H1 (cell line): ENCODE data around the gene TUBB1. TPM values are rescaled to one million over a fixed set of nuclear protein-coding genes. Genes with fewer than 3 reads are reported as not detected.

Experiments used
- ASH2L ChIP-seq: fragments of 200-600, 300-600 bp; sonication (generic); IDR thresholded peaks from one replicate; pipeline ENCODE4 v1.7.1; 2017; ENCODE audit warnings: low read length
- HDAC2 ChIP-seq, 2 experiments: fragments of 300-600 bp in 1 of 2; sonication (generic) in 1 of 2; IDR thresholded peaks; 2 replicates each; pipeline ENCODE4 v1.6.1; 2011 to 2012; ENCODE audit warnings: low read depth in 2 of 2, low read length in 2 of 2, mild to moderate bottlenecking in 2 of 2, moderate library complexity in 2 of 2, borderline replicate concordance in 1 of 2, inconsistent platforms in 1 of 2
- POLR2AphosphoS5 ChIP-seq: IDR thresholded peaks from 2 replicates; pipeline ENCODE4 v1.6.1; 2011; ENCODE audit warnings: low read depth, low read length
- SIRT6 ChIP-seq: IDR thresholded peaks from one replicate; pipeline ENCODE4 v1.7.1; 2012; ENCODE audit warnings: low read length, inconsistent platforms
- polyA plus RNA-seq, 7 experiments: library from polyadenylated mRNA; depleted of rRNA in 3 of 7; stranded (reverse) in 5 of 7; unstranded in 2 of 7; fragments of >200 nt in 5 of 7; fragments of 200-250 nt in 2 of 7; gene quantifications; 1 replicate in 5 of 7; 2 replicates in 1 of 7; 4 replicates in 1 of 7; pipeline versions ENCODE4 v1.2.1 to v1.2.3, GENCODE V29; 2011 to 2013; ENCODE audit warnings: missing spikeins in 2 of 7, mixed read lengths in 2 of 7
- total RNA-seq: library from RNA; stranded (reverse); fragmentation: NEBNext Ultra II Directional; extraction: Animal tissue kit (Norgen Biotek cat#: 25700); gene quantifications from 2 replicates; pipeline ENCODE4 v1.2.1, GENCODE V29; 2021
- TF ChIP-seq, protein P1 (sequence below): fragments of 300-600 bp; sonication (generic); IDR thresholded peaks from 2 replicates; pipeline ENCODE4 v1.7.1; 2012; ENCODE audit warnings: low read length, moderate library complexity, mild to moderate bottlenecking, inconsistent platforms; ENCODE audit not compliant: insufficient replicate concordance

TUBB1 gene
- total and polyA plus RNA-seq, 2 of the 8 experiments (the other 6 are each of a cell fraction or from before 2014, with no cell fraction given), result not detected

DNA sequence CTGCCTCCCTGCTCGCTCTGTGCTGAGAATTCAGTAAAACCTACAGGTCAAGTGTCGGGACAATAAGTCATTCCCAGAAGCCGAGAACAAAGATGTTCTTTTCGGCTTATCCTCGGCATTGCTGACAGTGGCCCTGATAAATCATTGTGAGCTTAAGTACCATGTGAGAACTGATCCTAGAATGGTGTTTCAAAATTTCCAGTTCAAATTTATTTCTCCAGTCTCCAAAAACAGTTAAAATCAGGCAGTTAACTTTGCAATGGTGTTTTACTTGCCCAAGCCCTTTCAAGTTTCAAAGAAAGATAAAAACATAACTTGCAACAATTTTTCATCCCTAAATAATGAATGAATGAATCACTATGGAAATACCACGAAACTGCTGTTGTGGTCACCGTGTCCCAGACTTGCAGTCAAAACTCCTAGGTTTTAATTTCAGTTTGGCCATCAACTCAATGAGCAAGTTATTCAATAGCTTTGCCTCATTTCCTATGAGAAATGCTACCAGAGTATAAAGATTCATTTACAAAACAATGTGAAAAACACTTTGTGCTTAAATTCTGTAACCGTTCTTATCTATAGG, 8.6 kb downstream of the TUBB1 start (continued):
- TF ChIP-seq HDAC2 (IDR thresholded peaks at IDR 0.05; ENCODE audit: borderline replicate concordance in 1 of 2, low read depth in 2 of 2, low read length in 2 of 2), result no peak
- TF ChIP-seq POLR2AphosphoS5, result no peak
- no peak for TF ChIP-seq ASH2L
- TF ChIP-seq SIRT6, result no peak
- TF ChIP-seq, protein P1, sequence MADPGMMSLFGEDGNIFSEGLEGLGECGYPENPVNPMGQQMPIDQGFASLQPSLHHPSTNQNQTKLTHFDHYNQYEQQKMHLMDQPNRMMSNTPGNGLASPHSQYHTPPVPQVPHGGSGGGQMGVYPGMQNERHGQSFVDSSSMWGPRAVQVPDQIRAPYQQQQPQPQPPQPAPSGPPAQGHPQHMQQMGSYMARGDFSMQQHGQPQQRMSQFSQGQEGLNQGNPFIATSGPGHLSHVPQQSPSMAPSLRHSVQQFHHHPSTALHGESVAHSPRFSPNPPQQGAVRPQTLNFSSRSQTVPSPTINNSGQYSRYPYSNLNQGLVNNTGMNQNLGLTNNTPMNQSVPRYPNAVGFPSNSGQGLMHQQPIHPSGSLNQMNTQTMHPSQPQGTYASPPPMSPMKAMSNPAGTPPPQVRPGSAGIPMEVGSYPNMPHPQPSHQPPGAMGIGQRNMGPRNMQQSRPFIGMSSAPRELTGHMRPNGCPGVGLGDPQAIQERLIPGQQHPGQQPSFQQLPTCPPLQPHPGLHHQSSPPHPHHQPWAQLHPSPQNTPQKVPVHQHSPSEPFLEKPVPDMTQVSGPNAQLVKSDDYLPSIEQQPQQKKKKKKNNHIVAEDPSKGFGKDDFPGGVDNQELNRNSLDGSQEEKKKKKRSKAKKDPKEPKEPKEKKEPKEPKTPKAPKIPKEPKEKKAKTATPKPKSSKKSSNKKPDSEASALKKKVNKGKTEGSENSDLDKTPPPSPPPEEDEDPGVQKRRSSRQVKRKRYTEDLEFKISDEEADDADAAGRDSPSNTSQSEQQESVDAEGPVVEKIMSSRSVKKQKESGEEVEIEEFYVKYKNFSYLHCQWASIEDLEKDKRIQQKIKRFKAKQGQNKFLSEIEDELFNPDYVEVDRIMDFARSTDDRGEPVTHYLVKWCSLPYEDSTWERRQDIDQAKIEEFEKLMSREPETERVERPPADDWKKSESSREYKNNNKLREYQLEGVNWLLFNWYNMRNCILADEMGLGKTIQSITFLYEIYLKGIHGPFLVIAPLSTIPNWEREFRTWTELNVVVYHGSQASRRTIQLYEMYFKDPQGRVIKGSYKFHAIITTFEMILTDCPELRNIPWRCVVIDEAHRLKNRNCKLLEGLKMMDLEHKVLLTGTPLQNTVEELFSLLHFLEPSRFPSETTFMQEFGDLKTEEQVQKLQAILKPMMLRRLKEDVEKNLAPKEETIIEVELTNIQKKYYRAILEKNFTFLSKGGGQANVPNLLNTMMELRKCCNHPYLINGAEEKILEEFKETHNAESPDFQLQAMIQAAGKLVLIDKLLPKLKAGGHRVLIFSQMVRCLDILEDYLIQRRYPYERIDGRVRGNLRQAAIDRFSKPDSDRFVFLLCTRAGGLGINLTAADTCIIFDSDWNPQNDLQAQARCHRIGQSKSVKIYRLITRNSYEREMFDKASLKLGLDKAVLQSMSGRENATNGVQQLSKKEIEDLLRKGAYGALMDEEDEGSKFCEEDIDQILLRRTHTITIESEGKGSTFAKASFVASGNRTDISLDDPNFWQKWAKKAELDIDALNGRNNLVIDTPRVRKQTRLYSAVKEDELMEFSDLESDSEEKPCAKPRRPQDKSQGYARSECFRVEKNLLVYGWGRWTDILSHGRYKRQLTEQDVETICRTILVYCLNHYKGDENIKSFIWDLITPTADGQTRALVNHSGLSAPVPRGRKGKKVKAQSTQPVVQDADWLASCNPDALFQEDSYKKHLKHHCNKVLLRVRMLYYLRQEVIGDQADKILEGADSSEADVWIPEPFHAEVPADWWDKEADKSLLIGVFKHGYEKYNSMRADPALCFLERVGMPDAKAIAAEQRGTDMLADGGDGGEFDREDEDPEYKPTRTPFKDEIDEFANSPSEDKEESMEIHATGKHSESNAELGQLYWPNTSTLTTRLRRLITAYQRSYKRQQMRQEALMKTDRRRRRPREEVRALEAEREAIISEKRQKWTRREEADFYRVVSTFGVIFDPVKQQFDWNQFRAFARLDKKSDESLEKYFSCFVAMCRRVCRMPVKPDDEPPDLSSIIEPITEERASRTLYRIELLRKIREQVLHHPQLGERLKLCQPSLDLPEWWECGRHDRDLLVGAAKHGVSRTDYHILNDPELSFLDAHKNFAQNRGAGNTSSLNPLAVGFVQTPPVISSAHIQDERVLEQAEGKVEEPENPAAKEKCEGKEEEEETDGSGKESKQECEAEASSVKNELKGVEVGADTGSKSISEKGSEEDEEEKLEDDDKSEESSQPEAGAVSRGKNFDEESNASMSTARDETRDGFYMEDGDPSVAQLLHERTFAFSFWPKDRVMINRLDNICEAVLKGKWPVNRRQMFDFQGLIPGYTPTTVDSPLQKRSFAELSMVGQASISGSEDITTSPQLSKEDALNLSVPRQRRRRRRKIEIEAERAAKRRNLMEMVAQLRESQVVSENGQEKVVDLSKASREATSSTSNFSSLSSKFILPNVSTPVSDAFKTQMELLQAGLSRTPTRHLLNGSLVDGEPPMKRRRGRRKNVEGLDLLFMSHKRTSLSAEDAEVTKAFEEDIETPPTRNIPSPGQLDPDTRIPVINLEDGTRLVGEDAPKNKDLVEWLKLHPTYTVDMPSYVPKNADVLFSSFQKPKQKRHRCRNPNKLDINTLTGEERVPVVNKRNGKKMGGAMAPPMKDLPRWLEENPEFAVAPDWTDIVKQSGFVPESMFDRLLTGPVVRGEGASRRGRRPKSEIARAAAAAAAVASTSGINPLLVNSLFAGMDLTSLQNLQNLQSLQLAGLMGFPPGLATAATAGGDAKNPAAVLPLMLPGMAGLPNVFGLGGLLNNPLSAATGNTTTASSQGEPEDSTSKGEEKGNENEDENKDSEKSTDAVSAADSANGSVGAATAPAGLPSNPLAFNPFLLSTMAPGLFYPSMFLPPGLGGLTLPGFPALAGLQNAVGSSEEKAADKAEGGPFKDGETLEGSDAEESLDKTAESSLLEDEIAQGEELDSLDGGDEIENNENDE, result no peak
